Right lobe of liver (tissue), 4 donors: ENCODE data around the gene FHDC1.

Experiments used
- POLR2A ChIP-seq: fragments of 450-650 bp; IDR thresholded peaks from one replicate; pipeline ENCODE4 v1.6.1; 2017; ENCODE audit warnings: antibody characterized with exemption, mild to moderate bottlenecking
- TF ChIP-seq, protein P1 (sequence below), 4 donors: fragments of 200-600 bp in 3 of 4; fragments of 450-650 bp in 1 of 4; IDR thresholded peaks; one replicate each; pipeline versions ENCODE4 v1.5.1 to v1.8.0; 2016 to 2022; ENCODE audit warnings: antibody characterized with exemption in 4 of 4, mild to moderate bottlenecking in 2 of 4
- donor health status: DM: no; HTN: no; CAD: no.
- donor health status: DM: no; HTN: no; CAD: no.
- donor health status: DM: no; HTN: yes; CAD: no.

DNA sequence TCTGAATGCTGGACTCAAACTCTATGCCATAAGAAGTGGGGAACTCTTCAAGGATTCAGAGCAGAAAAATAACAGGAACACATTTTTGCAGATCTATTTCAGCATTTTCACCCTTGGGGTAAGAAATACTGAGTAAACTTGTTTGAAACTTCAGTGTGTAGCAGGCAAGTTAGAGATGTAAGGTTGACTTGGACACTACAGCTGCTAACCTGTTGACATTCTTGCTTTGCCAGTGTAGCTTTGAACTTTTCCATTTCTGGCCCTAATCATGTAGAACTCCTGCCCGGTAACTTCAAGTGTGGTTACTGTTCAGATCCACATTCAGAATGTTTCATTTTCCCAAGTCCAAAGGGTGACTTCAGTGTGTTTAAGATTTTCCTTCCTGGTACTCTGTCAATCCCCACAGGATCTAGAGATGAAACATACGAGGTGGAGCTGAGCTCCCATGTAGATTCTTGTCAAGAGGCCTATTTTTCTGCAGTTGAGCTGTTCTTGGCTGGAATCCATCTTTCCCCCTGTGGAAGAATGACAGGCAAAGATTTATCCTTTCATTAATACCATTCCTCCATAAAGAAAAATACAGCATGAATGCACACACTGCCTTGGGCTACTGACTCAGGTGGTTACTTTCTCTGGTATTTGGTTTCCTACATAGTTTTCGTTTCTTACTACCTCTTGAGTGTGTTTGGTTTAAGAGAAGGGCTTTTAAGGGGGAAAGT, 34.1 kb downstream of the FHDC1 start:
- TF ChIP-seq, protein P1, sequence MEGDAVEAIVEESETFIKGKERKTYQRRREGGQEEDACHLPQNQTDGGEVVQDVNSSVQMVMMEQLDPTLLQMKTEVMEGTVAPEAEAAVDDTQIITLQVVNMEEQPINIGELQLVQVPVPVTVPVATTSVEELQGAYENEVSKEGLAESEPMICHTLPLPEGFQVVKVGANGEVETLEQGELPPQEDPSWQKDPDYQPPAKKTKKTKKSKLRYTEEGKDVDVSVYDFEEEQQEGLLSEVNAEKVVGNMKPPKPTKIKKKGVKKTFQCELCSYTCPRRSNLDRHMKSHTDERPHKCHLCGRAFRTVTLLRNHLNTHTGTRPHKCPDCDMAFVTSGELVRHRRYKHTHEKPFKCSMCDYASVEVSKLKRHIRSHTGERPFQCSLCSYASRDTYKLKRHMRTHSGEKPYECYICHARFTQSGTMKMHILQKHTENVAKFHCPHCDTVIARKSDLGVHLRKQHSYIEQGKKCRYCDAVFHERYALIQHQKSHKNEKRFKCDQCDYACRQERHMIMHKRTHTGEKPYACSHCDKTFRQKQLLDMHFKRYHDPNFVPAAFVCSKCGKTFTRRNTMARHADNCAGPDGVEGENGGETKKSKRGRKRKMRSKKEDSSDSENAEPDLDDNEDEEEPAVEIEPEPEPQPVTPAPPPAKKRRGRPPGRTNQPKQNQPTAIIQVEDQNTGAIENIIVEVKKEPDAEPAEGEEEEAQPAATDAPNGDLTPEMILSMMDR (IDR thresholded peaks at IDR 0.05) = no peak
- TF ChIP-seq POLR2A = no peak
